GM18868 (cell line): Measurements from ENCODE around the gene FAM13A.

Experiments
- ATAC-seq: cut with Tn5 transposase; IDR thresholded peaks from one replicate; pipeline ENCODE4 v1.9.1; 2021; ENCODE audit warnings: mild to moderate bottlenecking, moderate library complexity; ENCODE audit not compliant: unreplicated experiment

FAM13A gene

DNA sequence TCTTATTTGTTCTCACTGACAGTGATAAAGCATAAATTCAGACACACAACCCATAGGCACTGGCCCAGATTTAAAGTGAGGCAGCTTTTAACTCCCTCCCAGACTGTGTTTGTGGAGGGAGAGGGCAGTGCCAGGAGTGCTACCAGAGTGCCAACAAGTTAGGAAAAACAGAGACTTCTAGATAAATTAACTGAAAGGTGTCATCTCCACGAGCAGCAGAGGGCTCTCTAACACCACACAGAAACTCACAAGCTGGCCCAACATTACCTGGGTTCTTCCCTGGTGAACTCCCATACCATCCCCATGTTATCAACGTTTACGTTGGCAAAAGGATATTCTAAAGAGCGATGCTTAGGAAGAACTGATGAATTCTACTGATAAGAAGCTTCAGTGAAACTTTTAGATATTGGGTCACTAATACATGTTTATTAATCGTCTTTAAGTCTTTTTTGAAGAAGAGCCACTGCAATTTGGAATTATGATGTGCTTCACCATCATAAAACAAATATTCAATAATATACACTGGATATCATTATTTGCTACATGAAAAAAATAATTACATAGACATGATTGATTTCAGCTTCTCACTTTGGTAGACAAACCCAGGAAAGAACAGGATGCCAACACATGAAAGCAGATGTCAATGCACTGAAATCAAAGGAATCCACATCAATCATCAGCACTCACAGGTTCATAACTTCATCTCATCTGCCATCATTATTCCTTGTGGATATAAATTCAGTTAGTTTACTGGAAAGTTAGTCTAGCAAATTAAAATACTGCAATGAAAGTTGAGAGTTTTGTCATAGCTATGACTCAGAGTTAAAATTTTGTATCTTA, 238.1 kb downstream of the FAM13A start:
- ATAC-seq: no peak

DNA sequence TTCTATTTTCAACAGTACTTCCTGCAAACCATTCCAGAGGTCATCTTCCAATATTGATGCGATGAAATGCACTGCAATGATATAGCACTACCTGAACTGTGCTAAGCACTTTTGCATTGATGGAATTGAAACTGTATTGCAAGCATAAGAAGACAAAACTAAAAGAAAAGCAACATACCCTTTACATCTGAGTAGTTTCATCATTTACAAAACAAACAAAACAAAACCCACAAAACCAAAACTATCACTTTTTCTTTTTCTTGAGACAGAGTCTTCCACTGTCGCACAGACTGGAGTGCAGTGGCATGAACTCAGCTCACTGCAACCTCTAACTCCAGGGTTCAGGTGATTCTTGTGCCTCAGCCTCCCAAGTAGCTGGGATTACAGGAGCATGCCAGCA, 239.2 kb downstream of the FAM13A start:
- peak; percentile 32 for ATAC-seq

DNA sequence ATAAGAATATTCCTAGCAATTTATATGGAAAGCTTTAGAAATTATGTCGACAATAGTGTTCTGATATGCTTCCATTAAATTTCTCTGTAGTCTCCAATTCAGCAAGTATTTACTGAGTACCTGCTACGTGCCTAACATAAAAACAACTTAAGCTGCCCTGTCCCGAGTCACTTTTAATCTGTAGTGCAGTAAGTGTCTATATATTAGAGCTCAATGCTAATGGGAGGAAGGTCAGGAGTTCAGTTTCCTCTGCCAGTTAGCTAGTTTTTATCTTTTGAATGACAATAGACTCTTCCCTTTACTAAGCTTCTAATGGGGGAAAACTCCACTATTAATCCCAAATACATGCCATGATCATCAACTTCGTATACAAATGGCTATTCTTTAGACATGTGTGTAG, 240.6 kb downstream of the FAM13A start:
- ATAC-seq: no peak

DNA sequence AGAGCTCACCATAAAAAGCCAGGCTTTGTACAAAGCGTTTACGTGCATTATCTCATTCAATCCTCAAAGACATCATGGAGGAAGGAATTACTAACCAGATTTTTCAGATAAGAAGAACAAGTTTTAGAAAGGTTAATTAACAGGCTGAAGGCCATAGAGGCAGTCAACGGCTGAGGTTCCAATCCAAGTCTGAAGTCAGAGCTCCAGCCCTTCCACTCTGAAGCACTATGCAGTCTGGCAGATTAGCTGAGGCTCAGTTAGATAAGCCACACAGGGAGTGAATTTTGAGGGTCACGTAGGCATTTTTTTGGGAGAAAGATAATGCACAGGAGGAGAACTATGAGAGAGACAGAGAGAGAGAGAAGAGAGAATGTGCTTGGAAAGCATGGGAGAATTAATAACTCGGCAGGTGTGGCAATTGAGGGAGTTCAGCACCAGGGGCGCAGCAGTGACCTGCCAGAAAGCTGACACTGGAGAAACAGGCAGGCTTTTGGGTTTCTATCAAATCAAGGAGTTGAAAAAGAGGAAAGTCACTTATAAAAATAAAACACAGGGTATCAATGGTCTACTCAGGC, 242.9 kb downstream of the FAM13A start:
- ATAC-seq: peak; percentile 37

DNA sequence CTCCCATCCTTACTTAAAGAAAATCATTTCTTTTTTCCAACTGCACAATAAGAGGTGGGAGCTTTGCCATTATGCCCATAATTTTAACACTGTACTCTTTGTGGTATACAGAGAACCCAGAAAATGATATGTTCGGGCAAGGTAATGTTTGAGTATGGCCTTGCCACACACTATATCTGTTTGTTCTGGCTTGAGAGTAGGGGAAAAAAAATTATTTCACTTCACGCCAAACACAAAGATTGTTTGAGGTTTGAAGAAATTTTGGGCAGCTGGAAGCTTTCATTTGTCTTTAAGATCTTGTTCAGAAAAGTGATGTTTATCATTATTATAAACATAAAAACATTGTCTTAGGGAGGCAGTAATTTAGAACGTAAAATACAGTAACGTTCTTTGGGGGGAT, 244.0 kb downstream of the FAM13A start:
- ATAC-seq: no peak

DNA sequence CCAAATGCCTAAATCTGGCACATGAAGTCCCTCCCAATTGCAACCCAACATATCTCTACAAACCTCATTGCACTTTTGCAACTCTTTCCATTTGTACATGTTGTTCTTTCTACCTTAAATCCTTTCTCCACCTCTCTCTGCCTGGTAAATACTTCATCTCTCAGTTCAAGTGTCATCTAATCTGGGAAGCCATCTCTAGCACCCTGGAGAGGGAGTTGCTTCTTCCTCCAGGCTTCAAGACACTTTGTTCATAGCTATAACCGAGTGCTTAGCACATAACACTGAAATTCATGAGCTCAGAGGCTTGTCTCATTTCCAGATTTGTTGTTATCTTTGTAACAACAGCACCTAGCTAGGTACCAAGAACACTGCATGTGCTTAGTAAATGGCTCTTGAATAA, 244.6 kb downstream of the FAM13A start:
- no peak for ATAC-seq

DNA sequence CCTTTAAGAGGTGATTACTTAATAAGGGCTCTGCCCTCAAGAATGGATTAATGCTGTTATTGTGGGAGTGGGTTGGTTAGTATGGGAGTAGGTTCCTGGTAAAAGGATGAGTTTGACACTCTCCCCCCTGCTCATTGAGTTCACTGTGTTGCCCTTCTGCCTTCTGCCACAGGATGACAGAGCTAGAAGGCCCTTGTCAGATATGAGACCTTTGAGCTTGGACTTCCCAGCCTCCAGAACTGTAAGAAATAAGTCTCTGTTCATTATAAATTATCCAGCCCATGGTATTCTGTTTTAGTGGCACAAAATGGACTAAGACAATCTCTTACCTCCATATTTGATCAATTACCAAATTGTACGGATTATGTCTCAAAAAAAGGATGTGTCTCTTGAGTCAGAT, 245.1 kb downstream of the FAM13A start:
- ATAC-seq: no peak

DNA sequence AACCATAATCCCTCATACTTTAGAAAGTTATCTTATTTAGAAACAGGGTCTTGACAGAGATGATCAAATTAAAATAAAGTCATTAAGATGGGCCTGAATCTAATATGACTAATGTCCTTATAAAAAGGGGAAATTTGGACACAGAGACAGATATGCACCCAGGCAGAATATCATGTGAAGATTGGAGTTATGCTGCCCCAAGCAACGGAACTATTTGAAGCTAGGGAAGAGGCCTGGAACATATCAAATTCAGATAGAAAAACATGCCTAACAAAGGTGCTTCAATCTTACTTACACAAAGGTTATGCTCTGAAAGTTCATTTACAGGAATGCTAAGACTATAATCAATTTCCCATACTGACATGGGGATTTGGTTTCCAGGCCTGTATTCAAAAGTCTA, 246.7 kb downstream of the FAM13A start:
- ATAC-seq: no peak

DNA sequence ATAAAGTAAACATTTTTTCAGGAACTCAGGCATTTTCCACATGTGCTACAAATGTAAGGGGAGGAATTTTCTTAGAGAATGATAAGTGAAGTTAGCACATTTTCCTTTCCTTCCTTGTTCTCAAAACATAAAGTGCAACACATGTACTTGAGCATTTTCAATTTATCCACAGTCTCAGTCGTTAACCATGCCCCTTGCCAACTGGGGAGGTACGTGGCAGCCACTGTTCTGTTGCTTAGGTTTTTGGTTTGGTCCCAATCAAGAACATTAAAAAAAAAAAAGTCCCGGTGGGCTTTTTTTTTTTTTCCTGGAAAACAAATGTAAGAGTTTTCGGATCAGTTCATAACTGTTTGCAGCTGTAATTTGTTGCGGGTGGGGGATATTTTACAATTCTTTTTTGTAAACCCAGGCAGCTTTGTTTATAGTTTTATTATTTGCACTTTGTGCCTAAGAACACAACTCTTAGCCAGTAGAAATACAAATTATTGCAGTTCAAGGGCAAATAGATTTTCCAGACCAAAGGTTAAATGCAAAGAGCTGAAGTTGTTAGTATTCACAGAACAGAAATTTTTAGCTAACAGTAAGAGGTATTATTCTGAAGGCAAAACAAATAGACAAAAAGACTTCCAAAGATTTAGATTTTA, 247.3 kb downstream of the FAM13A start:
- ATAC-seq: no peak

DNA sequence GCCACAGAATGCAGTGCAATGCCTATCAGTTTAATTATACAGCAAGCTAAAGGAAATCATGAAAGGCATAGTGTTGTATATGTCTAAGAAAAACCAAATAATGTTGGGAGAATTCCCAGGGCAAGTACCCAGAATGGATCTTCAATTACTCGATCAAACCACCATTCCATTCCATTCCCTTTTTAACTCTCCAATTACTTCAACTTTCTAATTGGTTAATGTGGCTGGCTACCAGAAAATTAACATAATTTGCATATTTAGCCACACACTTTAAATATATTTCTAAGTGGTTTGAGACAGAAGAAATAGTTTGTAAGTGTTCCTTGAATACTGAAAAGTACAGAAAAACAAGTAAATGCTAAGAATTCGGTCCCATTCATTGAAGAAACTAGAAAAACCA, 247.9 kb downstream of the FAM13A start:
- ATAC-seq: no peak

DNA sequence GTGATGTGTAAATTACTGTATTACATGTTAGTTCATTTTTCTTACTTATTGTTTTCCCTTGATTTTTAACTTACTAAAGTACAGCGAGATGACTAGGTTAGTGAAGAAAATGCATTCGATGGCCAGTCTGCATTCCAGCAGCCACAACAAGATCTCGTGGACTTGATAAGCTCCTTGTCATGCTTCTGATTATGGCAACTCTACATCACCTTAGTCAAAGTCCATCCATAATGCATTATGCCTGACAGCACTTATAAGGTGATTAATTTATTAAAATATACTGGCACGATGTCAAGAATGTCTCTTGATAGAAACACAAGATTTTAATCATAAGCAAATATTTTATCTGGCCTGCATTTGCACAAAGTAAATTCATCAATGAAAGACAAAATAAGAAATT, 249.5 kb downstream of the FAM13A start:
- no peak for ATAC-seq

DNA sequence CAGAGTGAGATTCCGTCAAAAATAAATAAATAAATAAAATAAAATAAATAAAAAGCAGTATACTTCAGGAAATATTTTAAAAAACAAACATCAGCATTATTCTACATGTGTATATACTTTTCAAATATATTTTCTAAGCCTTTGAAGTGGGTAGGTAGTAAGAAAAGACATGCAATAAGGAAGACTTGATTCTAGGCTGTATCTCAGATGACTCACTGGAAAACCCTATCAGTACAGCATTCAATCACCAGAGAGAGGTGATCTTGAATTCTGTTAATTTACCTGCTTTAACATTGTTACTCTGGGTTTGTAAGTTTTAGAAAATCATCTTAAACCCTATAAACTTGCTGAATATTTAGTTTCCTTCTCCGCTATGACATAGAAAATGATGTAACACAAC, 252.8 kb downstream of the FAM13A start:
- peak; percentile 27 for ATAC-seq

DNA sequence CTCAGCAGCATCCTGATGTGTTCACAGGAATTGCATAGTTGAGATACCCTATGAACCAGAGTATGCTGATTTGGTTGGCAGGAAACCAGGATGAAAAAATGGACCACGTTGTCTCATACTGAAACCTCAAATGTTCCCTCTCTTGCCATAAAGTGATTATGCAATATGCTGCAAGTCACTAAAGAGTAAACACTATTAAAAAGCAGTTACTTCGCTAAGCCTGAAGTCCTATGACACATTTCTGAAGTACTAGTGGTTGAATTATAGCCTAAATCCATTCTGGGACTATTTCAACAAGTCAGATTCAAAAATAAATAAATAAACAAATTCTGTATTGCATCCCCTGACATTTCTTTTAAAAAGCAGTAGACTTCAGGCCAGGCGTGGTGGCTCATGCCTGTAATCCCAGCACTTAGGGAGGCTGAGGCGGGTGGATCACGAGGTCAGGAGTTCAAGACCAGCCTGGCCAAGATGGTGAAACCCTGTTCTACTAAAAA, 253.3 kb downstream of the FAM13A start:
- ATAC-seq: peak; percentile 88

DNA sequence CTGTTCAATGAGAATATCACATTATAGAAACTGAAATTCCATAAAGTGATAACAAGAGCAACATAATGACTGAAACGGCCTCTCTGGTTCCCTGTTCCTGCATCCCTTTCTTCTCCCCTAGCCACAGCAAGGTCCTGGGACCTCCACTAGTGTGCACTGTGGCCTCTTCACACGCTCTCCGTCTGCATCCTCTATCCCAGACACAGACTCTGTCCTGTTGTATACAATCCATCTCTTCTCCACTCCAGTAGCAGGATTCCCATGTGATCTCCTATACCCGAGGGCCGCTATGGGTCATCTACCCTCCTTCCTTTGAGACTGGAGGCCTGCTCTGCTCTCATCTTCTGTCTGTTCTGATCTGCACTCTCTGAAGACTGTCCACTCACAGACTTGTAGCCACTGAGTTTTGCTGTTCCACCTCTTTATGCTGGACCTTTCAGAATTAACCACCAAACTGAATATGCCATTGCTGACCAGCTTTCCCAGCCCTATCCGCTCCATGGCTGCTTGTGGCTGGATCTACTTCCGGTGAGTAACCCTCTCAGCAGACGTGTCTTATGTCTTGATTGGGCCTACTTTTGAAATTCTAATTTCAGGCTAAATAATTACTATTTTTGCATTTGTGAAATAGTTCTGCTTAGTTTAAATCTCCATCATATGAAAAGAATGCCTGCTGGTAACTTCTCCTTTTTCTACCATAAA, 254.2 kb downstream of the FAM13A start:
- no peak for ATAC-seq

DNA sequence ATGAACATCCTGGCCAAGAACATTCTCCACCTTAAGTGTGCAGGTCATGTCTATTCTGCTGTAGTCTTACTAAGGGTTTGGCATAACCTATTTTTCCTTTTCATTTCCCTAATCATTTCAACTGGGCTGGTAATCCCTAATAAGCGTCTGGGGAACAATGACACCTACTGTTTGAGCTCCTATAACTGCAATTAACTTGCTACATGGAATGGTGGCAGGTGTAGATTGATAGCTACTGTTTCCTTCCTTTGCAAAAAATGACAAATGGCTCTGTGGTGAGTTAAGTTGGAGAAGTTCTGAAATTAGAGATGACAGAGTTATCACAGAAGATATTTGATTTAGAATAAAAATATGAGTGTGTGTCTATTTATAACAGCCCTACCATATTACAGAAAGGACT, 254.8 kb downstream of the FAM13A start:
- ATAC-seq: no peak

DNA sequence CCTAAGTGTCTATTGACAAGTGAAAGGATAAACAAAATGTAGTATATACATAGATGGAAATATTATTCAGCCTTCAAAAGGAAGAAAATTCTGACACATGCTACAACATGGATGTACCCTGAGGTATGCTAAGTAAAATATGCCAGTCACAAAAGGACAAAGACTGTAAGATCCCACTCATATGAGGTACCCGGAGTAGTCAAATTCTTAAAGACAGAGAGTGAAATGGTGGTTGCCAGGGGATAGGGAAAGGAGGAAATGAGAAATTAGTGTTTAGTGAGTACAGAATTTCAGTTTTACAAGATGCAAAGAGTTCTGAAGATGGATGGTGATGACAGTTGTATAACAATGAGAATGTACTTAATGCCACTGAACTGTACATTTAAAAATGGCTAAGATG, 257.1 kb downstream of the FAM13A start:
- peak; percentile 39 for ATAC-seq

DNA sequence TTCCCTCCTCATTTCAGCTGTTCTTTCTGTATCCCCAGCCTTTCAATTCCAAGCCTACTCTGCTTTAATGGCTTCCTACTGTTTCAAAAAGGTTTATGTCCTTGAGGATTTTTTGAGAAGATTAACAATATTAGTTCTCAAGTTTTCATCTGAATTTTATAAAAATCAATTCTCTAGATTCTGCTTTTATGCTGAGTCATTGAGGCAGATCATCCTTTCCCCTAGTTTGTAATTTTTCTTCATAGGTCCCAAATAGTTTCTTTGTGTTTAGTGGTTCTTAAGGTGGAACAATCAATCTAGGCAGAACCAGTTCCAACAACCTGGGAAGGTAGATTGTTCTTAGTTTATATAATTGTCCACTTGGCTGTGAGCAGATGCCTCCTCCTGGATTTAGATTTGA, 259.3 kb downstream of the FAM13A start:
- no peak for ATAC-seq

DNA sequence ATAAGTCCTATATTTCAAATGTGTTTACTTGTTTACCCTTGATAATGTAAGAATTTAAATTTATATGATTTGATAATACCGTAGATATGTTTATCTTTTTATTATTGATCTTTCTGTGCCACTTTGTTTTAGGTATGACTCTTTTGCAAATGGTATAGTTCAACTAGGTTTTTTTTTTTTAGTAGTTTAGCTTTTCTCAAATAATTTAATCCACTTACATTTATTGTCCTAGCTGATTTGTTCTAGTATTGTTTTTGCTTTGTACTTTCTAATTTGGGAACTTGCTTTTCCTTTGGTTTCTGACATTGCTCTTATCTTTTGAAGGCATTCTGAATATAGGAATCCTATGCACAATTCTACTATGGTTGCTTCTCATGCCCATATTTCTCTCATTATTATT, 260.4 kb downstream of the FAM13A start:
- no peak for ATAC-seq

DNA sequence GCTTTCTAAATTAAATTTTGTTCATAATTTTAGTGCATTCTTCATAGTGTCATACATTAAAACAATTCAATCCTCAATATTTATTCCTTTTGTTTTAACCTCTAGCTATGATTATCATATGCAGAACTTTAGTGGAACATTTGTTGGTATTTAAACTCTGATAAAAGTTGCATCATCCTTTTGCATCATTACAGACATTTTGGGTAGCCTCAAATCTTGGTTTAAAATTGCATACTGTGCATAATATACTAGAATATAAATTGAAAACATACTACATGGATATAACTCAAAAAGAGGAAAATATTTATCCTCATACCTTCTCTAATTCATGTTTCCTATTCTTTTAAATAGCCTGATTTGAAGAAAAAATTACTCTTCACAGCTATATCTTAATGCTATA, 262.0 kb downstream of the FAM13A start:
- ATAC-seq: no peak

DNA sequence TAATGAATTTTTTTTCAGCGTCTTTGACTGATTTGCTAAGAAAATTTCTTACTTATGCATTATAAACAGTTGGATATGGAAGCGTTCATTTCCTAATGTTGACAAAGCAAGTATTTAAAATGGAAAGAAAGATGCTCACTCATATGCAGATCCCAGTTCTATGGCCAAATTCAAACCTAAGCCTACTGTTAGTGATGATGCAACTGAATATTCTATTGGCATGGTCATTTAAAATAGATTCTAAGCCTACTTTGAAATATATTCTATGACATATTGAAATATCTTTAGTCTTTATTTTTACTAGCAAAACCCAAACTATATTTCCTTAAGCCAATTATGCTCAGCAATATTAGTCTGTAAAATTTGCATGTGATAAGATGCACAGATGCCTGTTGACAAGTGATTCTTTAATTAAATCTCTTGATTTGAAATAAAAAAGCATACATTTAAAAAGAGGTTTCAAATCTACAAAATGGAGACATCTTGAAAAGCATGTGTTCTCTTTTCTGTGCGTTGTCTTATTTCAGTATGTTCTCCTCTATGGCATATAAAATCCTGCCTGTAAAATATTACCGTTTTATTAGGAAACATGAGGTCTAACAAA, 262.8 kb downstream of the FAM13A start:
- no peak for ATAC-seq

DNA sequence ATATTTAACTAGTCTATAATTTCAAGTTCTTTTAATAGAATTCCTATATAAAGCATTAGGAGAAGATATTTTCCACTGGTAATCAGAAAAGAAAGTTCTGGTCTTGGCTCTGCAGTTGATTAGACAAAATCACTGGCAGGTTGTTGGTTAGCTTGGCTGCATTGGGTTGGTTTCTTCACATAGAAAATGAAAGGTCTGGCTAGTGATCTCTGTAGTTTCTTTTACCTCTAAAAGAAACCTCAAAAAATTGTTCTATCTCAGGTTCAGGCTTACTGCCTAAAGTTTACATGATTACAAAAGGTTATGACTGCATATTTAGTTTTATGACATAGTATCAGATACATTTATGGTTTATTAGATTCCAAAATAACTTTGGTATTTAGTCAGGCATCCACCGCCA, 263.5 kb downstream of the FAM13A start:
- ATAC-seq: peak; percentile 58
